ENCODE data around the gene OSBPL8. TPM values are rescaled to one million over a fixed set of nuclear protein-coding genes. Genes with fewer than 3 reads are reported as not detected.

The OSBPL8 gene
- total and polyA plus RNA-seq, 2 of the 8 experiments (the other 6 are each of a cell fraction or from before 2014, with no cell fraction given) = 10.9 to 81.1 TPM

DNA sequence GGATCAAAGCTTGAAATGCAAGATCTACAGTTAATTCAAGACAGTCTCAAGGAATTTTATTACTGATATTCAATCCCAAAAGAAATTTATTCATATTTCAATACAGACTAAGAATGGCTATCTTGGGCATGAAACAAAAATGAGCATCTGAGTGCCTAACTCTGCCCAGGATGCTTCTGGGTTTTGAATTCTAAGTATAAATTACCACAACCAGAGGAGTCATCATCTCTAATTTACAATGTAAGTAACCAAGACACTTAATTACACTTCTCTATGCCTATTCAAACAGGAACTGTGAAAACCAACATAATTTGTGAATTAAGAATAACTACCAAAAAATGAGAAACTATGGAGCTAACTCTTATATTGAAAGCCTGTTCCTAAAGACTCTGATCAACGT is 14.1 kb downstream of the OSBPL8 start:
- no peaks in the 10 kb centered on the region for H3K36me3 ChIP-seq (ENCODE audit: control insufficient read depth in 2 of 4, insufficient read depth in 4 of 4, low read length in 3 of 4)

More for the DNA sequence above, 14.1 kb downstream of the OSBPL8 start:
- H3K23me2 ChIP-seq (ENCODE audit: low read depth, low read length) = no peaks in the 10 kb centered on the region; the same call in 1 of the 2 replicates
- H2BK12ac ChIP-seq (ENCODE audit: low read depth, low read length) = no peak overlapping the region
- H2BK20ac ChIP-seq (ENCODE audit: low read length) = no peak overlapping the region
- no peak overlapping the region for H4K8ac ChIP-seq (ENCODE audit: extremely low read depth, insufficient read depth, low read length)
- H2BK15ac ChIP-seq (ENCODE audit: low read length) = no peak overlapping the region
- DNase-seq (ENCODE audit: low read depth in 1 of 2, low spot score in 2 of 2) = no peak
- H2AFZ ChIP-seq (ENCODE audit: low read length) = no peak overlapping the region
- no peaks in the 10 kb centered on the region for H3K9me3 ChIP-seq (ENCODE audit: insufficient read depth in 2 of 2, low read depth in 1 of 2, low read length in 1 of 2)
- no peak overlapping the region for H4K5ac ChIP-seq (ENCODE audit: insufficient read length, low read depth, low read length)
- no peak for FAIRE-seq
- no peak overlapping the region for H2AK5ac ChIP-seq (ENCODE audit: low read depth, low read length)
- H3K79me2 ChIP-seq (ENCODE audit: control insufficient read depth in 1 of 2, insufficient read depth in 2 of 2, low read length in 2 of 2) = peaks cover 4 to 89% of the 10 kb centered on the region in 2 experiments; a peak in 3 of 4 replicates
- H3K4me2 ChIP-seq (ENCODE audit: insufficient read depth in 1 of 2, low read depth in 2 of 2, low read length in 2 of 2) = no peak overlapping the region
- H3K27ac ChIP-seq (ENCODE audit: low read depth, low read length) = no peak overlapping the region
- no peak overlapping the region for H2BK120ac ChIP-seq (replicated peaks; ENCODE audit: low read depth, low read length)
- no peak overlapping the region for H3K4me3 ChIP-seq (ENCODE audit: extremely low read depth in 1 of 4, insufficient read depth in 2 of 4, low read depth in 3 of 4, low read length in 4 of 4)
- no peak overlapping the region for H3K14ac ChIP-seq (ENCODE audit: insufficient read length)
- no peak overlapping the region for H2BK5ac ChIP-seq (ENCODE audit: low read depth, low read length)
- WGBS, 2 experiments (ENCODE audit: extremely low coverage in 1 of 2, insufficient coverage in 1 of 2, insufficient read length in 1 of 2, insufficient replicate concordance in 2 of 2, low coverage in 1 of 2, low lambda C conversion rate in 2 of 2, missing lambda C conversion rate in 1 of 2) = 62% methylated on average over 1 of the region's 1 CpG; no CpG with 5 or more reads in 1 of the 2 experiments
- TF ChIP-seq KDM4A (IDR thresholded peaks at IDR 0.05; ENCODE audit: low read depth, low read length, severe bottlenecking) = no peak
- TF ChIP-seq SRF (IDR thresholded peaks at IDR 0.05; ENCODE audit: low read depth, low read length) = no peak
- no peak for TF ChIP-seq EP300 (IDR thresholded peaks at IDR 0.05; ENCODE audit: borderline replicate concordance in 1 of 2, low read depth in 2 of 2, low read length in 2 of 2)
- no peak for TF ChIP-seq POLR2AphosphoS5 (IDR thresholded peaks at IDR 0.05; ENCODE audit: low read depth, low read length)
- no peak for TF ChIP-seq KDM5A (IDR thresholded peaks at IDR 0.05; ENCODE audit: low read length)
- TF ChIP-seq SIN3A (conservative IDR thresholded peaks at IDR 0.05 in 1 of 2, IDR thresholded peaks at IDR 0.05 in 1 of 2; ENCODE audit: low read depth in 1 of 2, low read length in 2 of 2) = no peak
- no peak for TF ChIP-seq EZH2 (IDR thresholded peaks at IDR 0.05; ENCODE audit: low read depth, low read length, severe bottlenecking)
- TF ChIP-seq RFX5 (IDR thresholded peaks at IDR 0.05; ENCODE audit: borderline replicate concordance, low read depth, low read length) = no peak
- TF ChIP-seq GABPA (IDR thresholded peaks at IDR 0.05; ENCODE audit: borderline replicate concordance, insufficient read depth, low read length) = no peak
- TF ChIP-seq ASH2L (IDR thresholded peaks at IDR 0.05; ENCODE audit: low read length) = no peak
- peaks cover 1 to 2% of the 10 kb centered on the region in 2 experiments for H4K20me1 ChIP-seq (replicated peaks in 1 of 2; ENCODE audit: control insufficient read depth in 1 of 2, insufficient read depth in 2 of 2, low read length in 2 of 2)
- no peak overlapping the region for H3K23ac ChIP-seq (ENCODE audit: insufficient read length)
- H3K4me1 ChIP-seq (replicated peaks in 1 of 4; ENCODE audit: control insufficient read depth in 3 of 4, insufficient read depth in 4 of 4, low read length in 3 of 4) = peaks cover 0 to 8% (median 3%) of the 10 kb centered on the region in 4 experiments; a peak in 4 of 7 replicates
- no peak overlapping the region for H3K56ac ChIP-seq (replicated peaks; ENCODE audit: insufficient read length, low read depth, low read length)
- no peaks in the 10 kb centered on the region for H3K27me3 ChIP-seq (replicated peaks in 1 of 4; ENCODE audit: control insufficient read depth in 3 of 4, extremely low read depth in 1 of 4, insufficient read depth in 3 of 4, low read length in 3 of 4)
- no peak overlapping the region for H3K4ac ChIP-seq (replicated peaks; ENCODE audit: insufficient read length, low read depth, low read length)
- H3K79me1 ChIP-seq (ENCODE audit: low read depth, low read length) = no peaks in the 10 kb centered on the region
- H3K9ac ChIP-seq (replicated peaks in 1 of 4; ENCODE audit: extremely low read depth in 1 of 4, low read depth in 3 of 4, low read length in 3 of 4) = no peak overlapping the region
- ChIA-PET CTCF (ENCODE audit: partially characterized antibody) (no interaction called here), POLR2A (ENCODE audit: partially characterized antibody) (interaction anchor here (1.8 kb wide), 1 partner anchor 13 kb away, joined by 6 read pairs; the partner anchor contains the start of gene OSBPL8)
- no peak overlapping the region for H4K91ac ChIP-seq (replicated peaks; ENCODE audit: insufficient read length, low read length)
- no peak overlapping the region for H3K18ac ChIP-seq (ENCODE audit: extremely low read depth, low read length)

All from H1 (cell line).